Endodermal cell (in vitro differentiated cells): ENCODE data around the gene OS9. TPM values are rescaled to one million over a fixed set of nuclear protein-coding genes. Genes with fewer than 3 reads are reported as not detected.

Source experiments
- DNase-seq: peaks from one replicate; pipeline ENCODE4 v3.0.0-alpha.2; 2017
- H3K27ac ChIP-seq: 2 replicates; pipeline ENCODE4 v1.5.1; 2013; ENCODE audit warnings: mild to moderate bottlenecking, low read depth, low read length, moderate library complexity
- H3K27me3 ChIP-seq: 2 replicates; pipeline ENCODE4 v1.6.1; 2013; ENCODE audit warnings: mild to moderate bottlenecking, low read length, moderate library complexity; ENCODE audit not compliant: insufficient read depth, control insufficient read depth, poor library complexity, severe bottlenecking
- H3K36me3 ChIP-seq: 2 replicates; pipeline ENCODE4 v1.7.0; 2013; ENCODE audit warnings: mild to moderate bottlenecking, low read length, moderate library complexity; ENCODE audit not compliant: control insufficient read depth, insufficient read depth
- H3K4me1 ChIP-seq: one replicate; pipeline ENCODE4 v1.7.0; 2013; ENCODE audit warnings: low read length; ENCODE audit not compliant: control insufficient read depth, insufficient read depth
- H3K4me3 ChIP-seq: 2 replicates; pipeline ENCODE4 v1.5.1; 2013; ENCODE audit warnings: mild to moderate bottlenecking, low read length, moderate library complexity
- H3K9ac ChIP-seq: 2 replicates; pipeline ENCODE4 v1.6.1; 2013; ENCODE audit warnings: mild to moderate bottlenecking, low read length, moderate library complexity; ENCODE audit not compliant: poor library complexity, severe bottlenecking; ENCODE audit errors: extremely low read depth
- H3K9me3 ChIP-seq: 2 replicates; pipeline ENCODE4 v1.6.1; 2013; ENCODE audit warnings: mild to moderate bottlenecking, low read length, moderate library complexity; ENCODE audit not compliant: control insufficient read depth
- H3K27ac Mint-ChIP-seq: 2 replicates; pipeline ENCODE4 v1.8.0; 2020; ENCODE audit warnings: mixed read lengths
- H3K27me3 Mint-ChIP-seq: 2 replicates; pipeline ENCODE4 v1.8.0; 2021; ENCODE audit warnings: mild to moderate bottlenecking, mixed read lengths; ENCODE audit not compliant: insufficient read depth
- H3K36me3 Mint-ChIP-seq: 2 replicates; pipeline ENCODE4 v1.8.0; 2020; ENCODE audit warnings: low read depth, mixed read lengths
- H3K4me1 Mint-ChIP-seq: 2 replicates; pipeline ENCODE4 v1.8.0; 2020; ENCODE audit warnings: mixed read lengths
- H3K4me3 Mint-ChIP-seq: 2 replicates; pipeline ENCODE4 v1.8.0; 2020; ENCODE audit warnings: mild to moderate bottlenecking, moderate library complexity, mixed read lengths
- H3K9me3 Mint-ChIP-seq: 2 replicates; pipeline ENCODE4 v1.8.0; 2020; ENCODE audit warnings: mild to moderate bottlenecking, mixed read lengths
- WGBS, 2 experiments: methylation state at CpG; one replicate each; pipeline versions ENCODE4 v1.1.5 to v1.1.7; 2013; ENCODE audit warnings: missing lambda C conversion rate in 2 of 2, mixed read lengths in 1 of 2; ENCODE audit not compliant: insufficient coverage in 1 of 2, insufficient read length in 1 of 2; 5-methylcytosine and 5-hydroxymethylcytosine counted together
- total RNA-seq, 2 donors: library from RNA; stranded (reverse); fragmentation: NEBNext Ultra II Directional in 1 of 2; extraction: Animal tissue kit (Norgen Biotek cat#: 25700) in 1 of 2; gene quantifications; 2 replicates in 1 of 2; 3 replicates in 1 of 2; pipeline ENCODE4 v1.2.1, GENCODE V29; 2021
- TF ChIP-seq, protein P1 (sequence below): fragments of 200-600 bp; sonication (generic); conservative IDR thresholded peaks from 2 replicates; pipeline ENCODE4 v1.5.0; 2021; ENCODE audit warnings: antibody characterized with exemption, mild to moderate bottlenecking

Gene OS9
- total RNA-seq, 2 donors from 2014 or later, result 108 to 142 TPM

DNA sequence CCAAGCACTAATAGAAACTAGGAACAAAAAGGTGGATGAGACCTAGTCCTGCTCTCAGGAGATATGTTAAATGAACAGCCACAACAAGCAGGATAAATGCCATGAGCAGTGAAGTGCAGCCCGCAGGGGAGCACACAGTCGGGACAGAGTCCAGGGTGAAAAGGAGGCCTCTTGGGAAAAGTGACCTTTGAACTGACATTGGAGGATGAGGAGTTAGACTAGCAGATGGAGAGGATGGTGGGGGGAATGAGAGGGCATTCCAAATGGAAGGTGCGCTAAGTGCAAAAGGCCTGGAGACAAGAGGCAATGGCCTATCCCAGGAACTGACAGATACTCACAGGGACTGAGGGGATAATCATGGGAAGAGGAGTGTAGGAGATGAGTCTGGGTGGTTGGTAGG lies 4.5 kb downstream of the OS9 start:
- Histone ChIP-seq H3K9ac (no peak overlapping the region), H3K9me3 (peaks cover 8% of the 10 kb centered on the region), H3K4me3 (no peak overlapping the region), H3K36me3 (peaks cover 59% of the 10 kb centered on the region), H3K27ac (no peak overlapping the region), H3K27me3 (no peaks in the 10 kb centered on the region), H3K4me1 (no peaks in the 10 kb centered on the region)
- Mint-ChIP-seq H3K4me3 (no peak overlapping the region), H3K9me3 (peaks cover 4% of the 10 kb centered on the region), H3K27ac (no peak overlapping the region), H3K27me3 (no peaks in the 10 kb centered on the region), H3K4me1 (no peaks in the 10 kb centered on the region), H3K36me3 (peaks cover 55% of the 10 kb centered on the region)
- TF ChIP-seq, protein P1, sequence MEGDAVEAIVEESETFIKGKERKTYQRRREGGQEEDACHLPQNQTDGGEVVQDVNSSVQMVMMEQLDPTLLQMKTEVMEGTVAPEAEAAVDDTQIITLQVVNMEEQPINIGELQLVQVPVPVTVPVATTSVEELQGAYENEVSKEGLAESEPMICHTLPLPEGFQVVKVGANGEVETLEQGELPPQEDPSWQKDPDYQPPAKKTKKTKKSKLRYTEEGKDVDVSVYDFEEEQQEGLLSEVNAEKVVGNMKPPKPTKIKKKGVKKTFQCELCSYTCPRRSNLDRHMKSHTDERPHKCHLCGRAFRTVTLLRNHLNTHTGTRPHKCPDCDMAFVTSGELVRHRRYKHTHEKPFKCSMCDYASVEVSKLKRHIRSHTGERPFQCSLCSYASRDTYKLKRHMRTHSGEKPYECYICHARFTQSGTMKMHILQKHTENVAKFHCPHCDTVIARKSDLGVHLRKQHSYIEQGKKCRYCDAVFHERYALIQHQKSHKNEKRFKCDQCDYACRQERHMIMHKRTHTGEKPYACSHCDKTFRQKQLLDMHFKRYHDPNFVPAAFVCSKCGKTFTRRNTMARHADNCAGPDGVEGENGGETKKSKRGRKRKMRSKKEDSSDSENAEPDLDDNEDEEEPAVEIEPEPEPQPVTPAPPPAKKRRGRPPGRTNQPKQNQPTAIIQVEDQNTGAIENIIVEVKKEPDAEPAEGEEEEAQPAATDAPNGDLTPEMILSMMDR, result no peak
- 93 to 95% methylated on average over 3 of the region's 3 CpGs for WGBS, 2 experiments
- DNase-seq, result no peak

DNA sequence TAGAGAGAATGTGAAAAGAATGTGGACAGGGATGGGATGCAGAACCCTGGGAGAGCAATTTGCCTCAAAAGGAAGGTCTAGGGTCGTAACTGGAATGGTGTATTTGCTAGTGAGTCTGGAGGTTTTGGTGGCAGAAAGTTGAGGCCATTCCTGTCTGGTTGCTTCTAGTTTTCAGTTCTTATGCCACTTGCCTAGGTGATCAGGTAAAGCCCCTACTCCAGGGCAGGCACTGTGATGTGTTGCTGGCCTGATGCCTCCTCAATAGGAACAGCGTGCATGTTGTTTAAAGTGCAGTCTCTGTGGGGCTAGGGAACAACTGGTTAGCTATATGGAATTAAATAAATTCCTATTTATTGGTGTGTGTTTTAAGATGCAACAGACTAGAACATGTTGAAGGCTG lies 6.4 kb downstream of the OS9 start:
- 96 to 100% methylated on average over 1 to 2 of the region's 2 CpGs for WGBS, 2 experiments

DNA sequence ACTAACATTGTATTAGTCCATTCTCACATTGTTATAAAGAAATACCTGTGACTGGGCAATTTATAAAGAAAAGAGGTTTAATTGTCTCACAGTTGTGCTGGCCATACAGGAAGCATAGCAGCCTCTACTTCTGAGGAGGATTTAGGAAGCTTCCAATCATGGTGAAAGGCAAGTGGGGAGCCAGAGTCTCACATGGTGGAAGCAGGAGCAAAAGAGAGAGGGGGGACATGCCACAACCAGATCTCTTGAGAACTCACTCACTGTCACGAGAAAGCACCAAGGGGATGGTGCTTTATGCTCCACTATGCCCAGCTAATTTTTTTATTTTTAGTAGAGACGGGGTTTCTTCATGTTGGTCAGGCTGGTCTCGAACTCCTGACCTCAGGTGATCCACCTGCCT lies 13.3 kb downstream of the OS9 start:
- H3K27me3 Mint-ChIP-seq, result no peaks in the 10 kb centered on the region
- no peaks in the 10 kb centered on the region for H3K4me1 Mint-ChIP-seq
- Histone ChIP-seq H3K9ac (no peak overlapping the region), H3K9me3 (peaks cover 21% of the 10 kb centered on the region), H3K27me3 (no peaks in the 10 kb centered on the region), H3K27ac (no peak overlapping the region), H3K36me3 (peaks cover 36% of the 10 kb centered on the region), H3K4me1 (no peaks in the 10 kb centered on the region), H3K4me3 (no peak overlapping the region)
- no peak overlapping the region for H3K27ac Mint-ChIP-seq
- H3K4me3 Mint-ChIP-seq, result no peak overlapping the region
- TF ChIP-seq, protein P1, result no peak
- peaks cover 53% of the 10 kb centered on the region for H3K36me3 Mint-ChIP-seq
- DNase-seq, result no peak
- WGBS, 2 experiments, result 89 to 93% methylated on average over 3 of the region's 3 CpGs
- peaks cover 11% of the 10 kb centered on the region for H3K9me3 Mint-ChIP-seq

More for the DNA sequence above, 6.4 kb downstream of the OS9 start:
- Histone ChIP-seq H3K4me3 (no peak overlapping the region), H3K9me3 (peaks cover 21% of the 10 kb centered on the region), H3K27ac (no peak overlapping the region), H3K4me1 (no peaks in the 10 kb centered on the region), H3K27me3 (no peaks in the 10 kb centered on the region), H3K9ac (no peak overlapping the region), H3K36me3 (peaks cover 70% of the 10 kb centered on the region)
- peaks cover 9% of the 10 kb centered on the region for H3K9me3 Mint-ChIP-seq
- DNase-seq, result no peak
- TF ChIP-seq, protein P1, result no peak
- H3K36me3 Mint-ChIP-seq, result peaks cover 68% of the 10 kb centered on the region
- no peaks in the 10 kb centered on the region for H3K27me3 Mint-ChIP-seq
- no peaks in the 10 kb centered on the region for H3K4me1 Mint-ChIP-seq
- H3K4me3 Mint-ChIP-seq, result no peak overlapping the region
- no peak overlapping the region for H3K27ac Mint-ChIP-seq
